Muscle of leg (tissue), 11 donors: ENCODE results near the gene NSD1. TPM values are rescaled to one million over a fixed set of nuclear protein-coding genes. Genes with fewer than 3 reads are reported as not detected.

Source experiments
- DNase-seq: peaks from one replicate; pipeline ENCODE4 v3.0.0; 2013
- H3K27ac ChIP-seq: one replicate; pipeline ENCODE4 v1.5.1; 2013; ENCODE audit warnings: mild to moderate bottlenecking, low read length, control low read depth
- H3K27me3 ChIP-seq: one replicate; pipeline ENCODE4 v1.6.1; 2013; ENCODE audit warnings: low read length; ENCODE audit not compliant: control insufficient read depth, insufficient read depth
- H3K36me3 ChIP-seq: one replicate; pipeline ENCODE4 v1.6.1; 2013; ENCODE audit warnings: low read length; ENCODE audit not compliant: control insufficient read depth, insufficient read depth
- H3K4me1 ChIP-seq: one replicate; pipeline ENCODE4 v1.6.1; 2013; ENCODE audit warnings: low read length; ENCODE audit not compliant: control insufficient read depth, insufficient read depth
- H3K4me3 ChIP-seq: one replicate; pipeline ENCODE4 v1.5.1; 2013; ENCODE audit warnings: low read length, control low read depth
- H3K9me3 ChIP-seq: replicated peaks from 2 replicates; pipeline ENCODE4 v1.6.1; 2013; ENCODE audit warnings: low read depth, low read length; ENCODE audit not compliant: control insufficient read depth
- WGBS: methylation state at CpG from one replicate; pipeline ENCODE4 v1.1.5; 2013; ENCODE audit warnings: missing lambda C conversion rate; ENCODE audit not compliant: insufficient coverage; 5-methylcytosine and 5-hydroxymethylcytosine counted together
- polyA plus RNA-seq, 8 donors: library from polyadenylated mRNA; unstranded; fragments of 120-200 nt; gene quantifications; one replicate each; pipeline versions ENCODE4 v1.2.1 to v1.2.3, GENCODE V29; 2013; ENCODE audit warnings: inconsistent platforms in 1 of 8, low replicate concordance in 1 of 8; ENCODE audit not compliant: insufficient read length in 8 of 8, insufficient read depth in 1 of 8
- total RNA-seq: library from RNA; stranded (reverse); fragments of 120-200 nt; gene quantifications from one replicate; pipeline ENCODE4 v1.2.4, GENCODE V29; 2013

NSD1 gene
- total and polyA plus RNA-seq, 9 donors, result 28.2 to 63.6 (median 43.6) TPM

DNA sequence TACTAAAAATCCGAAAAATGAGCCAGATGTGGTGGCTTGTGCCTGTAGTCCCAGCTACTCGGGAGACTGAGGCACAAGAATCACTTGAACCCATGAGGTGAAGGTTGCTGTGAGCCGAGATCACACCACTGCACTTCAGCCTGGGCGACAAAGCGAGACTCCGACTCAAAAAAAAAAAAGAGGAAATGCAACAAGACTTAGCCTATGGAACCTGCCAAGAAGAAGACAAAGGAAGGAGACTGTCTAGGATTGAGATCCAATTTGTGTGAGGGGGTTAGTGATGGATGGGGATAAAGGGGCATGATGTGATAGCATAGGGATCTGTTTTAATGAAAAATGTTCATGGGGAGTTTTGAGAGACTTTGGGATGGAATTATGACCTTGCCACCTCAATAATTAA, 97.1 kb downstream of the NSD1 start:
- DNase-seq, result no peak
- 71% methylated on average over 5 of the region's 6 CpGs for WGBS
- Histone ChIP-seq H3K36me3 (peaks cover 11% of the 10 kb centered on the region), H3K9me3 (no peaks in the 10 kb centered on the region), H3K4me3 (no peak overlapping the region), H3K27ac (no peak overlapping the region), H3K4me1 (peaks cover 5% of the 10 kb centered on the region), H3K27me3 (no peaks in the 10 kb centered on the region)

GRCh38 chr5:177231479-177232250, 98.1 kb downstream of the NSD1 start:
- Histone ChIP-seq H3K4me3 (no peak overlapping the region), H3K27ac (no peak overlapping the region), H3K36me3 (peaks cover 8% of the 10 kb centered on the region), H3K4me1 (peaks cover 5% of the 10 kb centered on the region), H3K27me3 (no peaks in the 10 kb centered on the region), H3K9me3 (no peaks in the 10 kb centered on the region)
- DNase-seq, result no peak
- WGBS, result 94% methylated on average over 4 of the region's 11 CpGs

GRCh38 chr5:177232358-177232757, 98.8 kb downstream of the NSD1 start:
- Histone ChIP-seq H3K9me3 (no peaks in the 10 kb centered on the region), H3K4me1 (peaks cover 5% of the 10 kb centered on the region), H3K27ac (no peak overlapping the region), H3K36me3 (peaks cover 11% of the 10 kb centered on the region), H3K4me3 (no peak overlapping the region), H3K27me3 (no peaks in the 10 kb centered on the region)
- DNase-seq, result no peak
- WGBS, result 100% methylated on average over 1 of the region's 4 CpGs

DNA sequence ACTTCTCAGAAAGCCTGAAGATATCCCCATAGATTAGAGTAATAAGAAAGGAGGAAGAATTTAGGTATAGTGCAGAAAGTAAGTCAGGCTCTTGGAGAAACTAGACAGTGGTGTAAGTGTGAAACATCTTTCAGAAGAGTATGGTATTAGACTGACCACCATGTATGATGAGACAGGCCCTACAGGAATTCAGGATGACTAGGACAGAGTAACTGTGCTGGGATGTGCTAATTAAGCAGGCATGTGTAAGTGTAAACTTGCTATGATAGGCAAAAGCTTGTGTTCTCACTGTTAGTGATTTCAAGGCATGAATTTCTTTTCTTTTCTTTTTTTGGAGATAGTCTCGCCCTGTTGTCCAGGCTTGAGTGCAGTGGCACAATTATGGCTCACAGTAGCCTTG, 99.2 kb downstream of the NSD1 start:
- no peak for DNase-seq
- Histone ChIP-seq H3K27ac (no peak overlapping the region), H3K9me3 (no peaks in the 10 kb centered on the region), H3K4me1 (peaks cover 5% of the 10 kb centered on the region), H3K36me3 (peaks cover 11% of the 10 kb centered on the region), H3K4me3 (no peak overlapping the region), H3K27me3 (no peaks in the 10 kb centered on the region)
- no CpG with 5 or more reads among the region's 1 CpG for WGBS

GRCh38 chr5:177233206-177233605, 99.6 kb downstream of the NSD1 start:
- no peaks in the 10 kb centered on the region for H3K9me3 ChIP-seq
- peak overlapping the region; percentile 1 for H3K27ac ChIP-seq
- H3K27me3 ChIP-seq, result no peaks in the 10 kb centered on the region
- H3K4me1 ChIP-seq, result peaks cover 5% of the 10 kb centered on the region
- DNase-seq, result peak; percentile 14
- WGBS, result 60% methylated on average over 1 of the region's 4 CpGs
- H3K4me3 ChIP-seq, result no peak overlapping the region
- peaks cover 13% of the 10 kb centered on the region for H3K36me3 ChIP-seq

GRCh38 chr5:177233802-177234201, 100.2 kb downstream of the NSD1 start:
- peaks cover 15% of the 10 kb centered on the region for H3K36me3 ChIP-seq
- no peak for DNase-seq

GRCh38 chr5:177234841-177235240, 101.3 kb downstream of the NSD1 start:
- DNase-seq, result no peak
- H3K9me3 ChIP-seq, result no peaks in the 10 kb centered on the region
- WGBS, result no CpG with 5 or more reads among the region's 2 CpGs
- no peak overlapping the region for H3K4me3 ChIP-seq
- peaks cover 5% of the 10 kb centered on the region for H3K4me1 ChIP-seq
- no peaks in the 10 kb centered on the region for H3K27me3 ChIP-seq
- no peak overlapping the region for H3K27ac ChIP-seq
- peaks cover 15% of the 10 kb centered on the region for H3K36me3 ChIP-seq

More at GRCh38 chr5:177233802-177234201, 100.2 kb downstream of the NSD1 start:
- H3K27ac ChIP-seq, result no peak overlapping the region
- no peaks in the 10 kb centered on the region for H3K9me3 ChIP-seq
- H3K4me3 ChIP-seq, result no peak overlapping the region
- H3K4me1 ChIP-seq, result peaks cover 5% of the 10 kb centered on the region
- H3K27me3 ChIP-seq, result no peaks in the 10 kb centered on the region

- H3K36me3 ChIP-seq, result peaks cover 35% of the 10 kb centered on the region
- no peaks in the 10 kb centered on the region for H3K27me3 ChIP-seq
- no peaks in the 10 kb centered on the region for H3K4me1 ChIP-seq
- no peak for DNase-seq
- no peak overlapping the region for H3K4me3 ChIP-seq
- no peak overlapping the region for H3K27ac ChIP-seq
- H3K9me3 ChIP-seq, result no peaks in the 10 kb centered on the region
Observed at GRCh38 chr5:177241768-177242167, 108.2 kb downstream of the NSD1 start.

DNA sequence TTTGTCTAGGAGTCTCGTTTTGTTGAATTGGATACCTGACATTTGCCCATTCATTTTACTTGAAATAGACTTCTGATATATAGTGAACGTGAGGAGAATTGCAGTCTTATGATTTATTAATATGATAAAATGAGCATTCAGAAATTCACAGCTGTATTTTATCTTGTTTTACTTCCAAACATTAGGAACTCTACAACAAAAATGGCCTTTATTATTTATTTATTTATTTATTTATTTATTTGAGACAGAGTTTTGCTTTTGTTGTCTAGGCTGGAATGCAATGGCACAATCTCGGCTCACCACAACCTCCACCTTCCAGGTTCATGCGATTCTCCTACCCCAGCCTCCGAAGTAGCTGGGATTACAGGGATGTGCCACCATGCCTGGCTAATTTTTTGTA, 108.7 kb downstream of the NSD1 start:
- H3K4me3 ChIP-seq, result no peak overlapping the region
- H3K27ac ChIP-seq, result no peak overlapping the region
- no peaks in the 10 kb centered on the region for H3K27me3 ChIP-seq
- no peak for DNase-seq
- H3K4me1 ChIP-seq, result no peaks in the 10 kb centered on the region
- no CpG with 5 or more reads among the region's 5 CpGs for WGBS
- peaks cover 36% of the 10 kb centered on the region for H3K36me3 ChIP-seq
- H3K9me3 ChIP-seq, result no peaks in the 10 kb centered on the region

GRCh38 chr5:177249761-177250537, 116.4 kb downstream of the NSD1 start:
- WGBS, result 100% methylated on average over 3 of the region's 8 CpGs
- no peak for DNase-seq
- no peaks in the 10 kb centered on the region for H3K27me3 ChIP-seq
- H3K9me3 ChIP-seq, result no peaks in the 10 kb centered on the region
- no peaks in the 10 kb centered on the region for H3K4me1 ChIP-seq
- no peak overlapping the region for H3K27ac ChIP-seq
- peaks cover 51% of the 10 kb centered on the region for H3K36me3 ChIP-seq
- H3K4me3 ChIP-seq, result no peak overlapping the region
